ENCODE measurements around the gene C1S.

DNA sequence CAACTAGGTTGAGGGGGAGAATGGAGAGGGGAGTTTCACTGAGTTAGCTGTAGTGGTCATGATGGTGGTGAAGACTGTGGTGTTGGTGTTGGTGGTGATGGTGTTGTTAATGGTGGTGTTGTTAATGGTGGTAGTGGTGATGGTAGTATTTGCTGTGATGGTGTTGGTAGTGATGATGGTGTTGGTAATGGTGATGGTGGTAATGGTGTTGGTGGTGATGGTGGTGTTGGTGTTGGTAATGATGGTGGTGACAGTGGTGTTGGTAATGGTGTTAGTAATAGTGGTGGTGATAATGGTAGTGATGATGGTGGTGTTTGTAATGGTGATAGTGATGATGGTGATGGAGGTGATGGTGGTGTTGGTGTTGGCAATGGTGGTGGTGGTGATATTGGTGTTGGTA, 22.6 kb downstream of the C1S start:
- TF ChIP-seq, protein P1, sequence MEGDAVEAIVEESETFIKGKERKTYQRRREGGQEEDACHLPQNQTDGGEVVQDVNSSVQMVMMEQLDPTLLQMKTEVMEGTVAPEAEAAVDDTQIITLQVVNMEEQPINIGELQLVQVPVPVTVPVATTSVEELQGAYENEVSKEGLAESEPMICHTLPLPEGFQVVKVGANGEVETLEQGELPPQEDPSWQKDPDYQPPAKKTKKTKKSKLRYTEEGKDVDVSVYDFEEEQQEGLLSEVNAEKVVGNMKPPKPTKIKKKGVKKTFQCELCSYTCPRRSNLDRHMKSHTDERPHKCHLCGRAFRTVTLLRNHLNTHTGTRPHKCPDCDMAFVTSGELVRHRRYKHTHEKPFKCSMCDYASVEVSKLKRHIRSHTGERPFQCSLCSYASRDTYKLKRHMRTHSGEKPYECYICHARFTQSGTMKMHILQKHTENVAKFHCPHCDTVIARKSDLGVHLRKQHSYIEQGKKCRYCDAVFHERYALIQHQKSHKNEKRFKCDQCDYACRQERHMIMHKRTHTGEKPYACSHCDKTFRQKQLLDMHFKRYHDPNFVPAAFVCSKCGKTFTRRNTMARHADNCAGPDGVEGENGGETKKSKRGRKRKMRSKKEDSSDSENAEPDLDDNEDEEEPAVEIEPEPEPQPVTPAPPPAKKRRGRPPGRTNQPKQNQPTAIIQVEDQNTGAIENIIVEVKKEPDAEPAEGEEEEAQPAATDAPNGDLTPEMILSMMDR (IDR thresholded peaks at IDR 0.05; ENCODE audit: extremely low read depth in 1 of 2, insufficient read depth in 1 of 2, low read depth in 1 of 2, low read length in 2 of 2): no peak
- no peak for TF ChIP-seq POLR2AphosphoS5 (IDR thresholded peaks at IDR 0.05; ENCODE audit: insufficient read depth, low read depth, low read length)
- TF ChIP-seq JUN (IDR thresholded peaks at IDR 0.05; ENCODE audit: borderline replicate concordance, insufficient read depth, insufficient read length, low read depth): no peak
- no peak for TF ChIP-seq GATA2 (IDR thresholded peaks at IDR 0.05; ENCODE audit: insufficient read depth, insufficient read length, low read depth, low read length)

Data from endothelial cell of umbilical vein (primary cell).